Gastroesophageal sphincter (tissue), 3 donors: Measurements from ENCODE around the gene SALL1.

Source experiments
- CTCF ChIP-seq, 4 experiments: fragments of 200-600 bp in 2 of 4; fragments of 450-650 bp in 2 of 4; sonication (generic) in 1 of 4; IDR thresholded peaks; one replicate each; pipeline ENCODE4 v1.5.1; 2017 to 2019; ENCODE audit warnings: antibody characterized with exemption in 4 of 4, mild to moderate bottlenecking in 2 of 4, moderate library complexity in 2 of 4
- POLR2A ChIP-seq, 2 donors: fragments of 450-650 bp; IDR thresholded peaks; one replicate each; pipeline ENCODE4 v1.6.1; 2017; ENCODE audit warnings: antibody characterized with exemption in 2 of 2, mild to moderate bottlenecking in 2 of 2, moderate library complexity in 1 of 2
- POLR2AphosphoS5 ChIP-seq: sonication (generic); formaldehyde crosslinking; IDR thresholded peaks from one replicate; pipeline ENCODE4 v1.6.1; 2017; ENCODE audit warnings: antibody characterized with exemption

GRCh38 chr16:51124896-51125295 is 26.2 kb downstream of the SALL1 start:
- TF ChIP-seq CTCF (IDR thresholded peaks at IDR 0.05): no peak
- TF ChIP-seq POLR2A (IDR thresholded peaks at IDR 0.05): no peak
- no peak for TF ChIP-seq POLR2AphosphoS5
